Measurements from ENCODE around the gene FNDC10.

- no peak for TF ChIP-seq POLR2A (IDR thresholded peaks at IDR 0.05; ENCODE audit: borderline replicate concordance, extremely low read depth, insufficient read depth, insufficient read length)
- TF ChIP-seq CTCF (IDR thresholded peaks at IDR 0.05 in 2 of 3, conservative IDR thresholded peaks at IDR 0.05 in 1 of 3; ENCODE audit: borderline replicate concordance in 1 of 3, insufficient read depth in 1 of 3, low read depth in 2 of 3, low read length in 2 of 3) = no peak
Observed at GRCh38 chr1:1623631-1624442, 23.9 kb upstream of the FNDC10 start.

Measured in HCT116 (cell line).